GM21381 (cell line): ENCODE data around the gene TMEM11.
"Not testable (repeated sequence)": the region's sequence is repeated elsewhere in the genome, so short reads cannot be mapped to it uniquely, and the experiment has no call there.

ENCODE experiments used
- ATAC-seq: cut with Tn5 transposase; IDR thresholded peaks from one replicate; pipeline ENCODE4 v1.9.1; 2021; ENCODE audit warnings: mild to moderate bottlenecking, moderate library complexity; ENCODE audit not compliant: unreplicated experiment

Gene TMEM11

GRCh38 chr17:21212826-21213637, 929 bp downstream of the TMEM11 start:
- ATAC-seq = no peak

- ATAC-seq = no peak
Measured at GRCh38 chr17:21211825-21212479, 2.0 kb downstream of the TMEM11 start.

- ATAC-seq = no peak
Measured at GRCh38 chr17:21210411-21211076, 3.4 kb downstream of the TMEM11 start.

- no peak for ATAC-seq
Measured at GRCh38 chr17:21209511-21210175, 4.3 kb downstream of the TMEM11 start.

GRCh38 chr17:21208352-21208751, 5.6 kb downstream of the TMEM11 start:
- ATAC-seq = no peak

GRCh38 chr17:21204935-21205334, 9.0 kb downstream of the TMEM11 start:
- ATAC-seq = no peak

- no peak for ATAC-seq
Measured at GRCh38 chr17:21202512-21202911, 11.4 kb downstream of the TMEM11 start.

GRCh38 chr17:21201874-21202273, 12.1 kb downstream of the TMEM11 start:
- ATAC-seq = no peak

- no peak for ATAC-seq
Measured at GRCh38 chr17:21201298-21201595, 12.7 kb downstream of the TMEM11 start.

GRCh38 chr17:21200590-21201297, 13.2 kb downstream of the TMEM11 start:
- ATAC-seq = no peak

- ATAC-seq = no peak
Measured at GRCh38 chr17:21199856-21200255, 14.1 kb downstream of the TMEM11 start.

GRCh38 chr17:21199311-21199710, 14.7 kb downstream of the TMEM11 start:
- no peak for ATAC-seq

GRCh38 chr17:21198411-21198810, 15.6 kb downstream of the TMEM11 start:
- no peak for ATAC-seq

- no peak for ATAC-seq
Measured at GRCh38 chr17:21196126-21196525, 17.8 kb downstream of the TMEM11 start.

- no peak for ATAC-seq
Measured at GRCh38 chr17:21194703-21195102, 19.3 kb downstream of the TMEM11 start.

GRCh38 chr17:21194226-21194625, 19.7 kb downstream of the TMEM11 start:
- no peak for ATAC-seq

GRCh38 chr17:21193031-21193430, 20.9 kb downstream of the TMEM11 start:
- no peak for ATAC-seq

GRCh38 chr17:21192414-21192813, 21.5 kb downstream of the TMEM11 start:
- ATAC-seq = not testable (repeated sequence)

GRCh38 chr17:21191698-21192097, 22.3 kb downstream of the TMEM11 start:
- no peak for ATAC-seq

GRCh38 chr17:21190078-21190477, 23.9 kb downstream of the TMEM11 start:
- ATAC-seq = no peak

GRCh38 chr17:21189361-21189760, 24.6 kb downstream of the TMEM11 start:
- ATAC-seq = no peak
